Measurements from ENCODE around the gene ASB4. TPM values are rescaled to one million over a fixed set of nuclear protein-coding genes. Genes with fewer than 3 reads are reported as not detected.

The ASB4 gene
- total RNA-seq, 1 donor from 2014 or later: not detected

DNA sequence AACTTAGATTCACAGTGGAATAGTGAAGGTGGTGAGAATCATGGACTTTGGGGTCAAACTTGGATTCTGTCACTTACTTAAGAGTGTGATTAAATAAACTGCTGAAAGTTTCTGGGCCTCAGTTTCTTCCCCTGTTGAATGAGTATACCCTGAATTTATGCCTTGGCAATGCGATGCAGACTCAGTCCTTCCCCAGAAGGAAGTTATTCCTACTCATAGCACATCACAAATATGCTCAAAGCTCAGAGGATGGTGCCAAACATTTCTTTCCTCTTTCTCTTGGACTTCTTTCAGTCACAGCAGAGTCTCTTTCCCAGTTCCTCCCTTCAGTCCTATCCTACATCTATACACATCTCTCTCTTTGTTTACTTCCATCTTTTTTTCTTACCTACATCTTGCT lies 45.1 kb downstream of the ASB4 start:
- Mint-ChIP-seq H3K9me3 (ENCODE audit: unreplicated experiment) (no peaks in the 10 kb centered on the region), H3K27me3 (ENCODE audit: unreplicated experiment) (no peaks in the 10 kb centered on the region), H3K4me1 (ENCODE audit: unreplicated experiment) (peaks cover 6% of the 10 kb centered on the region), H3K4me3 (ENCODE audit: unreplicated experiment) (no peak overlapping the region), H3K36me3 (ENCODE audit: low read depth, unreplicated experiment) (no peaks in the 10 kb centered on the region), H3K27ac (ENCODE audit: unreplicated experiment) (no peak overlapping the region)
- DNase-seq (ENCODE audit: low spot score): no peak
- TF ChIP-seq, protein P1, sequence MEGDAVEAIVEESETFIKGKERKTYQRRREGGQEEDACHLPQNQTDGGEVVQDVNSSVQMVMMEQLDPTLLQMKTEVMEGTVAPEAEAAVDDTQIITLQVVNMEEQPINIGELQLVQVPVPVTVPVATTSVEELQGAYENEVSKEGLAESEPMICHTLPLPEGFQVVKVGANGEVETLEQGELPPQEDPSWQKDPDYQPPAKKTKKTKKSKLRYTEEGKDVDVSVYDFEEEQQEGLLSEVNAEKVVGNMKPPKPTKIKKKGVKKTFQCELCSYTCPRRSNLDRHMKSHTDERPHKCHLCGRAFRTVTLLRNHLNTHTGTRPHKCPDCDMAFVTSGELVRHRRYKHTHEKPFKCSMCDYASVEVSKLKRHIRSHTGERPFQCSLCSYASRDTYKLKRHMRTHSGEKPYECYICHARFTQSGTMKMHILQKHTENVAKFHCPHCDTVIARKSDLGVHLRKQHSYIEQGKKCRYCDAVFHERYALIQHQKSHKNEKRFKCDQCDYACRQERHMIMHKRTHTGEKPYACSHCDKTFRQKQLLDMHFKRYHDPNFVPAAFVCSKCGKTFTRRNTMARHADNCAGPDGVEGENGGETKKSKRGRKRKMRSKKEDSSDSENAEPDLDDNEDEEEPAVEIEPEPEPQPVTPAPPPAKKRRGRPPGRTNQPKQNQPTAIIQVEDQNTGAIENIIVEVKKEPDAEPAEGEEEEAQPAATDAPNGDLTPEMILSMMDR (IDR thresholded peaks at IDR 0.05; ENCODE audit: unreplicated experiment): no peak

DNA sequence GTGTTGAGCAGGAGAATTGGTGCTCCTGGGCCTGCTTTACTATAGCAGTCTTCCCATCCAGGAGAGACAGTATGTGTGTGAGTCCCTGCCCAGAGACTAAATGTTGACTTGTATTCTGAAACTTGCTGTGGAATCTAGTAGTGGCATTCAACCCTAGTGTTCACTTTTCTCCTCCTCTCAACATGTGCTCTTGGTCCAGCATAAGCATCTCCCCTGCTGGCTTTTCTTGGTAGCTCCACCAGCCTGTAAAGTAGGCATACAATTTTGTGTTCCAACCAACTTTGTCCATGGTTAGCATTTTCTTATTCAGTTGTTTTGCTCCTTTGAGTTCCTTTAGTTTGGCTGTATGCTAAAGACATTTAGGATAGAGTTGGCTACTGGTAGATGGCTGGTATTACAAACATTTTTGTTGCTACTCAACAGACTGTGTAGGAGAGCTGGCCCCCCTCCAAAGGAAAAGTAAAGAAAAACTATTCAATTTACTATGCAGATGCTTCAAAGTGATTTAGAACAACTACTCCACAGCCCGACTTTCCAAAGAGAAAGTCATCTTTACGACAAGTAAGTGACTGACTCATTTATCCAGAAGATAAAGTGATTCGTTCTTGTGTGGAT lies 46.0 kb downstream of the ASB4 start:
- Mint-ChIP-seq H3K4me3 (ENCODE audit: unreplicated experiment) (no peak overlapping the region), H3K4me1 (ENCODE audit: unreplicated experiment) (no peaks in the 10 kb centered on the region), H3K27ac (ENCODE audit: unreplicated experiment) (no peak overlapping the region), H3K27me3 (ENCODE audit: unreplicated experiment) (no peaks in the 10 kb centered on the region), H3K9me3 (ENCODE audit: unreplicated experiment) (no peaks in the 10 kb centered on the region), H3K36me3 (ENCODE audit: low read depth, unreplicated experiment) (no peaks in the 10 kb centered on the region)
- DNase-seq (ENCODE audit: low spot score): no peak
- TF ChIP-seq, protein P1 (IDR thresholded peaks at IDR 0.05; ENCODE audit: unreplicated experiment): peak; percentile 30

DNA sequence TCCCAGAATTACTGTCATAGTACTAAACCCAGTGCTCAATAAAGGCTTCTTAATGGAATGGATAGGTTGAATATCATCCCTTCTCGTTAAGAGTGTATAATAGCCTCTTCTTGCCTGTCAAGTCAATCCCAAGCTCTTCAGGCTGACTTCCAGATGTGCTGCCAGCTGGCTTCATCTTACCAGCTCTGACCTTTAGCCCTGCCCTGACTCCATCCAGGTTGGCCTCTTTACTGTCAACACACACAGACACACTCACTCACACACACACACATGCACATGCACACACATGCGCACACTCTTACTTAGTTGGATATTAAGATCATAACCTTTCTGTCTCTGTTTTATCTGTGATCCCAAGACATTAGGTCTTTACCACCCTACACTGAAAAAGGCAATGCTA lies 49.1 kb downstream of the ASB4 start:
- Mint-ChIP-seq H3K27ac (ENCODE audit: unreplicated experiment) (no peak overlapping the region), H3K9me3 (ENCODE audit: unreplicated experiment) (no peaks in the 10 kb centered on the region), H3K36me3 (ENCODE audit: low read depth, unreplicated experiment) (no peaks in the 10 kb centered on the region), H3K4me3 (ENCODE audit: unreplicated experiment) (no peak overlapping the region), H3K4me1 (ENCODE audit: unreplicated experiment) (no peaks in the 10 kb centered on the region), H3K27me3 (ENCODE audit: unreplicated experiment) (no peaks in the 10 kb centered on the region)
- TF ChIP-seq, protein P1 (IDR thresholded peaks at IDR 0.05; ENCODE audit: unreplicated experiment): no peak
- DNase-seq (ENCODE audit: low spot score): no peak

DNA sequence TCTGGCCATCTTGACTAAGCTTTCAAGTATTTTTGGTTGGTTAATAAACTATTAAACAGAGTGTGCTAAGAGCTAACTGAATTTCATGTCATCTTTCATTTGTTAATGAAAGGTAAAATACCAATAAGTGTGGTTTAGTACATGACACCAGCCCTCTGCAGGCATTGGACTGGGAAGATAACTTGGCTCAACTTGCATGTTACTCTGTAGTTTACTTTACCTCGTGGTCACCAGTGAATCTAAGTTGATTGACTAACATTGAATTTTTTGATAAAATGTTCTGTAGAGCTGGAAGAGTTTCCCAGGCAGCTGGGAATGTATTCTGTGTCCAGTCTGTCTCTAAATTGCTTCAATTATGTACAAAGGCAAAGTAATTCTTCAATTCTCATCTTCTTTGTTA lies 49.9 kb downstream of the ASB4 start:
- H3K9me3 Mint-ChIP-seq (ENCODE audit: unreplicated experiment): no peaks in the 10 kb centered on the region
- no peak for DNase-seq (ENCODE audit: low spot score)
- no peaks in the 10 kb centered on the region for H3K36me3 Mint-ChIP-seq (ENCODE audit: low read depth, unreplicated experiment)
- H3K27ac Mint-ChIP-seq (ENCODE audit: unreplicated experiment): no peak overlapping the region
- H3K27me3 Mint-ChIP-seq (ENCODE audit: unreplicated experiment): peaks cover 2% of the 10 kb centered on the region
- TF ChIP-seq, protein P1 (IDR thresholded peaks at IDR 0.05; ENCODE audit: unreplicated experiment): no peak
- H3K4me1 Mint-ChIP-seq (ENCODE audit: unreplicated experiment): no peaks in the 10 kb centered on the region
- no peak overlapping the region for H3K4me3 Mint-ChIP-seq (ENCODE audit: unreplicated experiment)

DNA sequence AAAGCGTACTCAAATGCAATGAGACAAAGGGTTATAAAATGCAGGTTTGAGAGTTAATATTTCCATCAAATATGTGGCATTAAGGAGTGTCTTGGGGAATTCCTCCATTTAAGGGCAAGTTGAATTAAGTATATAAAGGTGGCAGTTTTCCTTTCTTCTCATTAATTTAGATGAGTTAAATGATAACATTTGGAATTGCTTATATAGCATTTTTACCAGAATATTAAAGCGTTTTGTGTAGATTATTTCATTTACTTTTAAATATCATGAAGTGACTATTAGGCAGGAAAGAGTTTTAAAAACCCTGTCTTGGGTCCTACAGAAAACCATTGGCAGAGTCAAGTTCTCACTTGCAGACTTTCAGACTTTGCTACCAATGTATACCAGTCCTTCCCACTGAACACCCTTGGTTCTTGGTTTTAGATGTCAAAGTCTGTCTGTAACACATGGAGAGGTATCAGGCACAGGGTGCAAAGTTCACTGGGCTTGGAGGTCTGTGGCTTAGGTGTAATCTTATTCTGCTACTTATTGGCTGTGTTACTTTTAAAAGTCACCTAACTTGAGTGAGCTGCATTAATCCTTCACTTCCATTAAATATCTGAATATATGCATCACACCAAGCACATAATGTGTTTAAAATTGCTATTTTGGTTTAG lies 51.0 kb downstream of the ASB4 start:
- TF ChIP-seq, protein P1 (IDR thresholded peaks at IDR 0.05; ENCODE audit: unreplicated experiment): no peak
- H3K27ac Mint-ChIP-seq (ENCODE audit: unreplicated experiment): no peak overlapping the region
- peaks cover 2% of the 10 kb centered on the region for H3K27me3 Mint-ChIP-seq (ENCODE audit: unreplicated experiment)
- no peak for DNase-seq (ENCODE audit: low spot score)
- H3K4me3 Mint-ChIP-seq (ENCODE audit: unreplicated experiment): no peak overlapping the region
- no peaks in the 10 kb centered on the region for H3K4me1 Mint-ChIP-seq (ENCODE audit: unreplicated experiment)
- no peaks in the 10 kb centered on the region for H3K36me3 Mint-ChIP-seq (ENCODE audit: low read depth, unreplicated experiment)
- no peaks in the 10 kb centered on the region for H3K9me3 Mint-ChIP-seq (ENCODE audit: unreplicated experiment)

Measured in endothelial cell (in vitro differentiated cells).